Measurements from ENCODE around the gene RBPJ.

RBPJ gene

GRCh38 chr4:26360864-26361263 is 40.0 kb downstream of the RBPJ start:
- TF ChIP-seq CTCF (conservative IDR thresholded peaks at IDR 0.05; ENCODE audit: low read depth, low read length) = no peak
- no peak overlapping the region for H3K4me3 ChIP-seq (ENCODE audit: low read depth, low read length)
- no peak for DNase-seq (ENCODE audit: low read depth)

- no peak for DNase-seq (ENCODE audit: low read depth)
- H3K4me3 ChIP-seq (ENCODE audit: low read depth, low read length) = no peak overlapping the region
- no peak for TF ChIP-seq CTCF (conservative IDR thresholded peaks at IDR 0.05; ENCODE audit: low read depth, low read length)
Measured at GRCh38 chr4:26361297-26361696, 40.5 kb downstream of the RBPJ start.

GRCh38 chr4:26362745-26363439 is 42.1 kb downstream of the RBPJ start:
- DNase-seq (ENCODE audit: low read depth) = no peak
- no peak overlapping the region for H3K4me3 ChIP-seq (ENCODE audit: low read depth, low read length)
- no peak for TF ChIP-seq CTCF (conservative IDR thresholded peaks at IDR 0.05; ENCODE audit: low read depth, low read length)

- no peak for TF ChIP-seq CTCF (conservative IDR thresholded peaks at IDR 0.05; ENCODE audit: low read depth, low read length)
- DNase-seq (ENCODE audit: low read depth) = no peak
- no peak overlapping the region for H3K4me3 ChIP-seq (ENCODE audit: low read depth, low read length)
Measured at GRCh38 chr4:26365537-26366150, 44.8 kb downstream of the RBPJ start.

- TF ChIP-seq CTCF (conservative IDR thresholded peaks at IDR 0.05; ENCODE audit: low read depth, low read length) = no peak
- H3K4me3 ChIP-seq (ENCODE audit: low read depth, low read length) = no peak overlapping the region
- no peak for DNase-seq (ENCODE audit: low read depth)
Measured at GRCh38 chr4:26367811-26368210, 47.0 kb downstream of the RBPJ start.

- no peak for TF ChIP-seq CTCF (conservative IDR thresholded peaks at IDR 0.05; ENCODE audit: low read depth, low read length)
- no peak for DNase-seq (ENCODE audit: low read depth)
- no peak overlapping the region for H3K4me3 ChIP-seq (ENCODE audit: low read depth, low read length)
Measured at GRCh38 chr4:26368685-26369084, 47.9 kb downstream of the RBPJ start.

GRCh38 chr4:26369132-26369531 is 48.3 kb downstream of the RBPJ start:
- no peak overlapping the region for H3K4me3 ChIP-seq (ENCODE audit: low read depth, low read length)
- TF ChIP-seq CTCF (conservative IDR thresholded peaks at IDR 0.05; ENCODE audit: low read depth, low read length) = no peak
- DNase-seq (ENCODE audit: low read depth) = no peak
